ENCODE data around the gene LYRM2. TPM values are rescaled to one million over a fixed set of nuclear protein-coding genes. Genes with fewer than 3 reads are reported as not detected.

Gene LYRM2
- total RNA-seq, 2 donors from 2014 or later, result 34.1 to 34.3 TPM

GRCh38 chr6:89522778-89523177 is 115.8 kb downstream of the LYRM2 start:
- intact Hi-C loops (cut with DNase I), result no loop called here
- DNase-seq (ENCODE audit: low spot score), result no peak

- intact Hi-C loops (cut with DNase I), result no loop called here
- DNase-seq (ENCODE audit: low spot score), result no peak
Measured at GRCh38 chr6:89520736-89521135, 117.8 kb downstream of the LYRM2 start.

- DNase-seq (ENCODE audit: low spot score), result no peak
- intact Hi-C loops (cut with DNase I), result no loop called here
Measured at GRCh38 chr6:89518352-89519055, 120.0 kb downstream of the LYRM2 start.

Other genes with a start within 250 kb of the LYRM2 start
- 10 to 100 TPM; 21.7 to 31.3 TPM for gene RRAGD, start 226.5 kb downstream of the LYRM2 start, total RNA-seq
- 10 to 100 TPM; 14.6 to 16.0 TPM for gene ANKRD6, start 205.6 kb downstream of the LYRM2 start, total RNA-seq
- 10 to 100 TPM; 27.3 to 30.0 TPM for gene MDN1, start 181.0 kb upstream of the LYRM2 start, total RNA-seq
- gene CASP8AP2, start 191.1 kb upstream of the LYRM2 start, total RNA-seq, result 10 to 100 TPM; 18.2 to 18.8 TPM

Measured in posterior vena cava (tissue), 2 donors.